HepG2 (cell line): Measurements from ENCODE around the gene CASTOR1. TPM values are rescaled to one million over a fixed set of nuclear protein-coding genes. Genes with fewer than 3 reads are reported as not detected.

Experiments
- ARID4A ChIP-seq: sonication (generic); formaldehyde crosslinking; IDR thresholded peaks from 2 replicates; pipeline ENCODE4 v1.5.0; 2020; ENCODE audit warnings: mild to moderate bottlenecking, missing genetic modification reagents, borderline replicate concordance
- ASH2L ChIP-seq: fragments of 300-600, 200-600 bp; sonication (generic); IDR thresholded peaks from 2 replicates; pipeline ENCODE4 v1.7.0; 2017; ENCODE audit warnings: low read depth, mild to moderate bottlenecking, moderate library complexity, mixed read lengths, low read length; ENCODE audit not compliant: insufficient read length
- ATF7-NPFF ChIP-seq: sonication (generic); formaldehyde crosslinking; IDR thresholded peaks from 2 replicates; pipeline ENCODE4 v1.8.1; 2023; ENCODE audit warnings: mild to moderate bottlenecking, low read depth, missing genetic modification reagents, moderate library complexity
- CHD2 ChIP-seq: IDR thresholded peaks from 2 replicates; pipeline ENCODE4 v1.6.1; 2011; ENCODE audit warnings: low read depth, low read length, improper control_type of control experiment
- DRAP1 ChIP-seq: IDR thresholded peaks from 2 replicates; pipeline ENCODE4 v1.6.1; 2016; ENCODE audit warnings: missing genetic modification reagents, missing compliant biosample characterization
- ELF1 ChIP-seq: sonication (generic); formaldehyde crosslinking; IDR thresholded peaks from 2 replicates; pipeline ENCODE4 v1.4.0; 2020; ENCODE audit warnings: missing genetic modification reagents
- GABPB1 ChIP-seq: IDR thresholded peaks from 2 replicates; pipeline ENCODE4 v1.6.1; 2016; ENCODE audit warnings: mild to moderate bottlenecking, missing genetic modification reagents, moderate library complexity, missing compliant biosample characterization
- HNRNPLL ChIP-seq: fragments of 200-400 bp; formaldehyde crosslinking; IDR thresholded peaks from 2 replicates; pipeline ENCODE4 v1.6.1; 2017; ENCODE audit warnings: mild to moderate bottlenecking, low read depth, low read length; ENCODE audit not compliant: poor library complexity, severe bottlenecking
- KLF12 ChIP-seq: sonication (generic); formaldehyde crosslinking; IDR thresholded peaks from 2 replicates; pipeline ENCODE4 v1.4.0; 2020; ENCODE audit warnings: missing genetic modification reagents, borderline replicate concordance
- KLF16 ChIP-seq, 2 experiments: sonication (generic) in 1 of 2; formaldehyde crosslinking in 1 of 2; IDR thresholded peaks; 2 replicates each; pipeline versions ENCODE4 v1.6.1 to v1.8.0; 2016 to 2023; ENCODE audit warnings: missing genetic modification reagents in 2 of 2, missing compliant biosample characterization in 1 of 2
- MBNL3 ChIP-seq: fragments of 250-450 bp; sonication (Bioruptor Pico); conservative IDR thresholded peaks from 2 replicates; pipeline ENCODE4 v1.8.0; 2022; ENCODE audit warnings: mild to moderate bottlenecking, inconsistent platforms
- MED1 ChIP-seq: sonication (generic); formaldehyde crosslinking; IDR thresholded peaks from 2 replicates; pipeline ENCODE4 v1.4.0; 2020; ENCODE audit warnings: missing genetic modification reagents
- MED8 ChIP-seq: sonication (generic); formaldehyde crosslinking; IDR thresholded peaks from 2 replicates; pipeline ENCODE4 v1.8.1; 2023; ENCODE audit warnings: mild to moderate bottlenecking, missing genetic modification reagents; ENCODE audit not compliant: insufficient replicate concordance
- NCOA2 ChIP-seq: sonication (generic); formaldehyde crosslinking; IDR thresholded peaks from 2 replicates; pipeline ENCODE4 v1.8.0; 2022; ENCODE audit warnings: inconsistent platforms
- SP2 ChIP-seq: sonication (generic); formaldehyde crosslinking; IDR thresholded peaks from 2 replicates; pipeline ENCODE4 v1.5.1; 2020; ENCODE audit warnings: mild to moderate bottlenecking, missing genetic modification reagents
- SRY ChIP-seq: sonication (generic); formaldehyde crosslinking; IDR thresholded peaks from 2 replicates; pipeline ENCODE4 v1.8.0; 2022; ENCODE audit warnings: mild to moderate bottlenecking, missing genetic modification reagents
- TAF1 ChIP-seq: sonication (generic); formaldehyde crosslinking; IDR thresholded peaks from 2 replicates; pipeline ENCODE4 v1.4.0; 2020; ENCODE audit warnings: missing genetic modification reagents
- TCF7L2 ChIP-seq: IDR thresholded peaks from 2 replicates; pipeline ENCODE4 v1.6.1; 2011; ENCODE audit warnings: mild to moderate bottlenecking, low read depth, low read length, moderate library complexity
- U2AF2 ChIP-seq: fragments of 200-400 bp; formaldehyde crosslinking; IDR thresholded peaks from 2 replicates; pipeline ENCODE4 v1.6.1; 2017; ENCODE audit warnings: low read depth, mild to moderate bottlenecking, low read length
- YY1 ChIP-seq: IDR thresholded peaks from 2 replicates; pipeline ENCODE4 v1.6.1; 2011; ENCODE audit warnings: low read length, low read depth, moderate library complexity, mild to moderate bottlenecking; ENCODE audit not compliant: insufficient read depth, insufficient replicate concordance
- ZBTB7A ChIP-seq: sonication (generic); formaldehyde crosslinking; IDR thresholded peaks from 2 replicates; pipeline ENCODE4 v1.8.0; 2022; ENCODE audit warnings: mild to moderate bottlenecking, missing genetic modification reagents
- ZNF264 ChIP-seq: sonication (generic); formaldehyde crosslinking; IDR thresholded peaks from 2 replicates; pipeline ENCODE4 v1.4.0; 2020; ENCODE audit warnings: missing genetic modification reagents
- ZNF274 ChIP-seq: sonication (generic); formaldehyde crosslinking; IDR thresholded peaks from 2 replicates; pipeline ENCODE4 v1.5.1; 2020; ENCODE audit warnings: mild to moderate bottlenecking, missing genetic modification reagents
- ZNF292 ChIP-seq: sonication (generic); formaldehyde crosslinking; IDR thresholded peaks from 2 replicates; pipeline ENCODE4 v1.8.1; 2022; ENCODE audit warnings: mild to moderate bottlenecking, low read depth, missing genetic modification reagents, borderline replicate concordance
- ZNF615 ChIP-seq: sonication (generic); formaldehyde crosslinking; IDR thresholded peaks from 2 replicates; pipeline ENCODE4 v1.5.0; 2020; ENCODE audit warnings: mild to moderate bottlenecking, missing genetic modification reagents, borderline replicate concordance
- ZNF841 ChIP-seq: sonication (generic); formaldehyde crosslinking; IDR thresholded peaks from 2 replicates; pipeline ENCODE4 v1.8.1; 2023; ENCODE audit warnings: missing genetic modification reagents, borderline replicate concordance
- polyA plus RNA-seq, 8 experiments: library from polyadenylated mRNA; depleted of rRNA in 3 of 8; stranded (reverse) in 7 of 8; unstranded in 1 of 8; fragments of >200 nt; fragmentation: Illumina TruSeq in 4 of 8; extraction: Trizol in 4 of 8; gene quantifications; 2 replicates each; pipeline versions ENCODE4 v1.2.1 to v1.2.3, GENCODE V29; 2011 to 2016; ENCODE audit warnings: low read depth in 4 of 8, missing spikeins in 1 of 8, mixed read lengths in 1 of 8; ENCODE audit not compliant: insufficient read depth in 1 of 8
- total RNA-seq, 5 experiments: library from RNA; depleted of rRNA; stranded (reverse); fragments of >200 nt; fragmentation: Illumina TruSeq; extraction: Trizol; gene quantifications; 2 replicates each; pipeline ENCODE4 v1.2.3, GENCODE V29; 2016; ENCODE audit warnings: low read depth in 1 of 5

CASTOR1 gene
- total and polyA plus RNA-seq, 2 of the 13 experiments (the other 11 are each of a cell fraction or from before 2014, with no cell fraction given), result 2.6 to 4.4 TPM

- peak; percentile 43; the same call in 1 of the 2 replicates for TF ChIP-seq DRAP1 (CRISPR knock-in tag)
- TF ChIP-seq KLF12 (CRISPR knock-in tag), result peak; percentile 64; the same call in 1 of the 2 replicates
- TF ChIP-seq ARID4A, result peak; percentile 81; the same call in 1 of the 2 replicates
- peak; percentile 26; the same call in 1 of the 2 replicates for TF ChIP-seq TAF1 (CRISPR knock-in tag)
- 0 out of 2 replicates have a peak, but pooled peaks have one; percentile 24 for TF ChIP-seq ATF7-NPFF (CRISPR knock-in tag)
- 0 out of 2 replicates have a peak, but pooled peaks have one; percentile 10 for TF ChIP-seq MED1 (CRISPR knock-in tag)
- TF ChIP-seq MED8, result no peak
- no peak for TF ChIP-seq TCF7L2
- TF ChIP-seq KLF16 (CRISPR knock-in tag; IDR thresholded peaks at IDR 0.05), result peak in 1 of 2 experiments; percentile 59; a peak in 2 of 4 replicates
- no peak for TF ChIP-seq ZNF274 (CRISPR knock-in tag)
- TF ChIP-seq ELF1 (CRISPR knock-in tag), result no peak; the same call in 1 of the 2 replicates
- TF ChIP-seq U2AF2, result no peak
- TF ChIP-seq HNRNPLL, result peak; percentile 90
- TF ChIP-seq SRY (CRISPR knock-in tag), result 0 out of 2 replicates have a peak, but pooled peaks have one; percentile 26
- TF ChIP-seq SP2 (CRISPR knock-in tag), result peak; percentile 34
- TF ChIP-seq ZNF292 (CRISPR knock-in tag), result no peak
- TF ChIP-seq YY1, result peak; percentile 22
- TF ChIP-seq ZBTB7A (CRISPR knock-in tag), result peak; percentile 61; the same call in 1 of the 2 replicates
- peak; percentile 8; the same call in 1 of the 2 replicates for TF ChIP-seq NCOA2
- TF ChIP-seq ASH2L, result peak; percentile 29
- no peak for TF ChIP-seq CHD2
- TF ChIP-seq ZNF615 (CRISPR knock-in tag), result no peak
- TF ChIP-seq ZNF264 (CRISPR knock-in tag), result no peak
- TF ChIP-seq MBNL3 (CRISPR knock-in tag), result no peak
- TF ChIP-seq ZNF841 (CRISPR knock-in tag), result no peak
- peak; percentile 63; the same call in 1 of the 2 replicates for TF ChIP-seq GABPB1 (CRISPR knock-in tag)
Measured at GRCh38 chr22:30289141-30289979, at the start of gene CASTOR1 (continued).
